Loucy (cell line): ENCODE measurements around the gene PHIP.

Experiments
- H2AFZ ChIP-seq: fragments of 200-600 bp; sonication (generic); 2 replicates; pipeline ENCODE4 v1.6.0; 2016; ENCODE audit warnings: antibody characterized with exemption, mild to moderate bottlenecking, low read length, moderate library complexity
- H3F3A ChIP-seq: fragments of 200-600 bp; 2 replicates; pipeline ENCODE4 v1.6.0; 2016; ENCODE audit warnings: antibody characterized with exemption, low read depth, mild to moderate bottlenecking
- H3K27me3 ChIP-seq: fragments of 200-600 bp; sonication (generic); 2 replicates; pipeline ENCODE4 v1.6.1; 2014; ENCODE audit warnings: low read length, mild to moderate bottlenecking; ENCODE audit not compliant: insufficient read depth, poor library complexity, severe bottlenecking
- H3K36me3 ChIP-seq: fragments of 200-600 bp; sonication (generic); 2 replicates; pipeline ENCODE4 v1.6.1; 2016; ENCODE audit warnings: low read length; ENCODE audit not compliant: insufficient read depth
- H3K4me1 ChIP-seq: fragments of 200-600 bp; sonication (generic); 2 replicates; pipeline ENCODE4 v1.5.1; 2014; ENCODE audit warnings: low read length, mild to moderate bottlenecking; ENCODE audit not compliant: insufficient read depth, poor library complexity, severe bottlenecking
- H3K4me2 ChIP-seq: fragments of 200-600 bp; sonication (generic); 2 replicates; pipeline ENCODE4 v1.6.0; 2014; ENCODE audit warnings: antibody characterized with exemption, low read length, low read depth, mild to moderate bottlenecking; ENCODE audit not compliant: poor library complexity, severe bottlenecking
- H3K4me3 ChIP-seq: fragments of 200-600 bp; sonication (generic); 2 replicates; pipeline ENCODE4 v1.5.1; 2014; ENCODE audit warnings: low read length, mild to moderate bottlenecking, mixed read lengths; ENCODE audit not compliant: poor library complexity, severe bottlenecking
- H3K79me2 ChIP-seq: fragments of 200-600 bp; sonication (generic); 2 replicates; pipeline ENCODE4 v1.6.1; 2014; ENCODE audit warnings: low read length; ENCODE audit not compliant: insufficient read depth
- H3K9ac ChIP-seq: fragments of 200-600 bp; sonication (generic); 2 replicates; pipeline ENCODE4 v1.6.0; 2014; ENCODE audit warnings: mild to moderate bottlenecking, low read depth, low read length, moderate library complexity; ENCODE audit not compliant: poor library complexity, severe bottlenecking
- H3K9me2 ChIP-seq: fragments of 200-600 bp; sonication (generic); replicated peaks from 2 replicates; pipeline ENCODE4 v1.6.1; 2016; ENCODE audit warnings: low read depth, low read length, mixed read lengths
- H3K9me3 ChIP-seq: fragments of 200-600 bp; sonication (generic); 2 replicates; pipeline ENCODE4 v1.6.1; 2014; ENCODE audit warnings: mild to moderate bottlenecking, antibody characterized with exemption, low read length, low read depth; ENCODE audit not compliant: insufficient read depth
- H4K20me1 ChIP-seq: fragments of 200-600 bp; sonication (generic); 2 replicates; pipeline ENCODE4 v1.6.0; 2014; ENCODE audit warnings: antibody characterized with exemption, low read length, mild to moderate bottlenecking; ENCODE audit not compliant: insufficient read depth, poor library complexity, severe bottlenecking
- EZH2phosphoT487 ChIP-seq: fragments of 200-600 bp; IDR thresholded peaks from 2 replicates; pipeline ENCODE4 v1.6.1; 2018; ENCODE audit warnings: antibody characterized with exemption, mild to moderate bottlenecking, moderate library complexity, borderline replicate concordance
- TF ChIP-seq, protein P1 (sequence below): fragments of 200-600 bp; sonication (generic); conservative IDR thresholded peaks from 2 replicates; pipeline ENCODE4 v1.5.1; 2014; ENCODE audit warnings: mild to moderate bottlenecking, antibody characterized with exemption, low read length

Gene PHIP

DNA sequence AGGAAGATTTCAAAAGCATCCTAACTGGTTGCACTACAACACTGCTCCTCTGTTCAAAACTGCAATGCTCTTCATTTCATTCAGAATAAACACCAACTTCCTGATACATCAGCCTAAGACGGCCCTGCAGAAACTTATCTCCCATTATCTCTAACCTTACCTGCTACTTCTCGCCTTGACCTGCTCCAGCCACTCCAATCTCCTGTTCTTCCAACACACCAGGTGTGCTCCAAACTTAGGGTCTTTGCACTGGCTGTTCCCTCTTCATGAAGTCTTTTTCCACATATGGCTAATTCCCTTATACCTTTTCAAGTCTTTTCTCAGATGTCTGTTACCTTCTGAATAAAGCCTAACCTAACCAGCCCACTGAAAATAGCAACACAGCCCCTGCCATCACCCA lies 32.1 kb downstream of the PHIP start:
- Histone ChIP-seq H3K4me1 (no peaks in the 10 kb centered on the region), H3K9me2 (no peaks in the 10 kb centered on the region), H3K79me2 (peaks cover 83% of the 10 kb centered on the region), H3F3A (no peaks in the 10 kb centered on the region), H3K4me3 (no peak overlapping the region), H3K27me3 (no peaks in the 10 kb centered on the region), H3K9ac (no peak overlapping the region), H4K20me1 (peaks cover 85% of the 10 kb centered on the region), H3K4me2 (no peak overlapping the region), H2AFZ (no peak overlapping the region), H3K36me3 (peaks cover 61% of the 10 kb centered on the region), H3K9me3 (no peaks in the 10 kb centered on the region)
- TF ChIP-seq, protein P1, sequence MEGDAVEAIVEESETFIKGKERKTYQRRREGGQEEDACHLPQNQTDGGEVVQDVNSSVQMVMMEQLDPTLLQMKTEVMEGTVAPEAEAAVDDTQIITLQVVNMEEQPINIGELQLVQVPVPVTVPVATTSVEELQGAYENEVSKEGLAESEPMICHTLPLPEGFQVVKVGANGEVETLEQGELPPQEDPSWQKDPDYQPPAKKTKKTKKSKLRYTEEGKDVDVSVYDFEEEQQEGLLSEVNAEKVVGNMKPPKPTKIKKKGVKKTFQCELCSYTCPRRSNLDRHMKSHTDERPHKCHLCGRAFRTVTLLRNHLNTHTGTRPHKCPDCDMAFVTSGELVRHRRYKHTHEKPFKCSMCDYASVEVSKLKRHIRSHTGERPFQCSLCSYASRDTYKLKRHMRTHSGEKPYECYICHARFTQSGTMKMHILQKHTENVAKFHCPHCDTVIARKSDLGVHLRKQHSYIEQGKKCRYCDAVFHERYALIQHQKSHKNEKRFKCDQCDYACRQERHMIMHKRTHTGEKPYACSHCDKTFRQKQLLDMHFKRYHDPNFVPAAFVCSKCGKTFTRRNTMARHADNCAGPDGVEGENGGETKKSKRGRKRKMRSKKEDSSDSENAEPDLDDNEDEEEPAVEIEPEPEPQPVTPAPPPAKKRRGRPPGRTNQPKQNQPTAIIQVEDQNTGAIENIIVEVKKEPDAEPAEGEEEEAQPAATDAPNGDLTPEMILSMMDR = no peak
- TF ChIP-seq EZH2phosphoT487 = no peak

DNA sequence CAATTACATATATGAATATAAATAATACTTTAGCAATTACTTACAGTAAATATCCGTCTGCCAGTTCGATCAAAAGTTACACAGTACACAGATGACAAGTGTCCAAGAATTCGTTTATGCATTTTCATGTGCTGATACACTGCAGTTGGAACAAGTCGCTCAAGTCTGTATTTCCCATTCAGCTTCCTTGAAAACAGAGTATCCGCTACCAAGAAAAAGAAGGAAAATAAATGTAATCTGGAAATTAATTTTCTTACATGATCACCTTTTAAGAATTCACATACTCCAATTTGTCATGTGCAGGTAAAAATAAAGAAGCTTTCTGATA lies 35.3 kb downstream of the PHIP start:
- Histone ChIP-seq H3K4me2 (no peak overlapping the region), H3K9ac (no peak overlapping the region), H3K27me3 (no peaks in the 10 kb centered on the region), H3K9me3 (no peaks in the 10 kb centered on the region), H3K9me2 (no peaks in the 10 kb centered on the region), H3K36me3 (peaks cover 67% of the 10 kb centered on the region), H3K4me1 (no peaks in the 10 kb centered on the region), H3F3A (no peaks in the 10 kb centered on the region), H3K79me2 (peaks cover 86% of the 10 kb centered on the region), H2AFZ (no peak overlapping the region), H4K20me1 (peaks cover 91% of the 10 kb centered on the region), H3K4me3 (no peak overlapping the region)
- TF ChIP-seq, protein P1 = no peak
- TF ChIP-seq EZH2phosphoT487 = no peak

DNA sequence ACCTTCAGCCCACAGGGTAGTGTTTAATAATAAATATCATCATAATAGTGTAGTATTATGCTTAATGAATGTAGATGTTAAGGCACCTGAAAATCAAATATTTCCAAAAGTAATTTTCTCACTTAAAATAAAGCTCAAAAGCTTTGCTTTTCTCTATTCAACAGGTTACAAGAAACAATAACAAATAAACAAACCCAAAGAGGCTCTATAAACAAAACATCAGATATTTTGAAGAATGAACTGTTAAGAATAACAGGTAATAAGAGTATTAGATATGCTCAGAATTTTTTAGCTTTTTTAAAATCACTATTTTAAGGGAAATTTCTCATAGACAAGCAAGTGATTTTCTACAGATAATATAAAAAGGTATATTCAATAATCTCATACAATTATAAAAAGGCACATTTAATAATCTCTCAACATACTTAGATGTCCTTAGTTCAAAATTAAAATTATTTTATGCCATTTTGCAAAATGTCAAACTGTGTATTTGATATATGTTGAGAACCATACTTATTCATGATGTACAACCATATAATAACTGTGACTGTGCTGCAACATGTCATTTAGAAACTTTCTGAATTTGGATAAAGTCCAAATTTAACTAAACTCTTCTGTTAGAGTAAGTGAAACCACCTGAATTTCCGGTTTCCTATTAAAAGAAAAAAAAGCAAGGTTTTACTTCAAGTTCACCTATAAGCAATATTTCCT lies 35.8 kb downstream of the PHIP start:
- Histone ChIP-seq H3K79me2 (peaks cover 86% of the 10 kb centered on the region), H3K36me3 (peaks cover 69% of the 10 kb centered on the region), H3F3A (no peaks in the 10 kb centered on the region), H3K4me1 (no peaks in the 10 kb centered on the region), H4K20me1 (peaks cover 88% of the 10 kb centered on the region), H3K9ac (no peak overlapping the region), H3K9me3 (no peaks in the 10 kb centered on the region), H3K27me3 (no peaks in the 10 kb centered on the region), H3K9me2 (no peaks in the 10 kb centered on the region), H2AFZ (no peak overlapping the region), H3K4me2 (no peak overlapping the region), H3K4me3 (no peak overlapping the region)
- TF ChIP-seq, protein P1 = no peak
- TF ChIP-seq EZH2phosphoT487 = no peak
